ENCODE measurements around the gene PARVG.

- TF ChIP-seq CTCF (tag by site-specific recombination; IDR thresholded peaks at IDR 0.05) (no peak), ATF2 (tag by site-specific recombination; IDR thresholded peaks at IDR 0.05; ENCODE audit: low read depth) (no peak), ZNF449 (tag by site-specific recombination; IDR thresholded peaks at IDR 0.05) (no peak), ZFP3 (tag by site-specific recombination; IDR thresholded peaks at IDR 0.05; ENCODE audit: low read depth) (no peak), ZNF248 (tag by site-specific recombination; IDR thresholded peaks at IDR 0.05) (no peak), ZNF747 (tag by site-specific recombination; IDR thresholded peaks at IDR 0.05) (no peak), SP7 (tag by site-specific recombination; IDR thresholded peaks at IDR 0.05) (no peak), ZNF146 (tag by site-specific recombination; IDR thresholded peaks at IDR 0.05) (no peak), KLF1 (tag by site-specific recombination; IDR thresholded peaks at IDR 0.05) (no peak), ZNF239 (tag by site-specific recombination; IDR thresholded peaks at IDR 0.05) (no peak), ZNF324 (tag by site-specific recombination; IDR thresholded peaks at IDR 0.05) (no peak)
These were observed 20.3 kb upstream of the PARVG start for GRCh38 chr22:44160421-44160820.
